GM18517 (cell line): ENCODE results near the gene SLPI.

Experiments
- ATAC-seq: cut with Tn5 transposase; IDR thresholded peaks from one replicate; pipeline ENCODE4 v1.9.1; 2021; ENCODE audit warnings: mild to moderate bottlenecking, moderate library complexity; ENCODE audit not compliant: unreplicated experiment

The SLPI gene

DNA sequence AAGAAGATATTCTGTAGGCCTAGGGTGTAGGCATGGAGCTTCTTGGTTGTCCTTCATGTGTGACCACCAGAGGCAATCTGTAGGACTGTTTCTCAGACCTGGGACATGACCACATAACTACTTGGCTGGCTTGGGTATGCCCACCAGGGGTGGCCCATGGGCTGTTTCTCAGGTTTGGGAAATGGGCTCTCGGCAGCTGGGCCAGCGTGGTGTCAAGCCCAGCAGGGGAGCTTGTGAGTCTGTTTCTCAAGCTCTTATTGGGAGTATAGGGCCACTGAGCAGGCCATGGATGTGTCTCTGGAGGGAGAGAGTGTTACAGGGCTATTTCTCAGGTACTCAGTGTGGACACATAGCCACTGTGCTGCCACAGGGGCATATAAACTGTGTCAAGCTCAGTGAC, 35.7 kb downstream of the SLPI start:
- no peak for ATAC-seq

DNA sequence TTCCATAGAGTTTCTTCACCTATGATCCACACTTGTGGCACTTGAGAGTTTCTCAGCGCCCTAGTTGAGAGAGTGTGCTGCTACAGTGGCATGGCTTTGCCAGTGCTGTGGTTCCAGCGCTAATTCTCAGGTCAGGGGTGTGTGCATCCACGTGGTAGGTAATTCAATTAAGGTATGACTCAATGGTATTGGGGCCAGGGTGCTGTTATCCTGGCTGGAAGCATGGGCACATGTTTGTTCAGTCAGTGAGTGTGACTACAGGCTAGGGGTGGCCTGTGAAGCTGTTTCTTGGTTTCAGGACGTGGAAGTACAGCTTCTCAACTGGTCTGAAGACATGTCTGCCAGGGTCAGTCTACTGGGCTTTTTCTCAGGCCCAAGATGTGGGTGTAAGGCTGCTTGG, 36.2 kb downstream of the SLPI start:
- no peak for ATAC-seq

DNA sequence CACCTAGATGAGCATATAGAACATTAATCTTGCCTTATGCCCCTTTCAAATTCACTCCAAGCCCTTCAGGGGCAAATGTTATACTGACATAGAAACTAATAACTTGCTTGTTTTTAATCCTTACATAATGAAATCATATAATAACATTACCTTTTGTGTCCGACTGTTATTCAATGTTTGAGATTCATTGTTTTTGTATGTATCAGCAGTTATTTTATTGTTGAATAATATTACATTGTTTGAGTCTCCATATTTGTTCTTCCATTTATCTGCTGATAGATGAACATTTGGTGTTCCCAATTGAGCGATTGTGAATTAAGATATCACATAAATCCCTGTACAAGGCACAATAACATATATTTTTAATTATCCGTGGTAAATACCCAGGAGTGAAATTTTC, 41.5 kb downstream of the SLPI start:
- no peak for ATAC-seq

DNA sequence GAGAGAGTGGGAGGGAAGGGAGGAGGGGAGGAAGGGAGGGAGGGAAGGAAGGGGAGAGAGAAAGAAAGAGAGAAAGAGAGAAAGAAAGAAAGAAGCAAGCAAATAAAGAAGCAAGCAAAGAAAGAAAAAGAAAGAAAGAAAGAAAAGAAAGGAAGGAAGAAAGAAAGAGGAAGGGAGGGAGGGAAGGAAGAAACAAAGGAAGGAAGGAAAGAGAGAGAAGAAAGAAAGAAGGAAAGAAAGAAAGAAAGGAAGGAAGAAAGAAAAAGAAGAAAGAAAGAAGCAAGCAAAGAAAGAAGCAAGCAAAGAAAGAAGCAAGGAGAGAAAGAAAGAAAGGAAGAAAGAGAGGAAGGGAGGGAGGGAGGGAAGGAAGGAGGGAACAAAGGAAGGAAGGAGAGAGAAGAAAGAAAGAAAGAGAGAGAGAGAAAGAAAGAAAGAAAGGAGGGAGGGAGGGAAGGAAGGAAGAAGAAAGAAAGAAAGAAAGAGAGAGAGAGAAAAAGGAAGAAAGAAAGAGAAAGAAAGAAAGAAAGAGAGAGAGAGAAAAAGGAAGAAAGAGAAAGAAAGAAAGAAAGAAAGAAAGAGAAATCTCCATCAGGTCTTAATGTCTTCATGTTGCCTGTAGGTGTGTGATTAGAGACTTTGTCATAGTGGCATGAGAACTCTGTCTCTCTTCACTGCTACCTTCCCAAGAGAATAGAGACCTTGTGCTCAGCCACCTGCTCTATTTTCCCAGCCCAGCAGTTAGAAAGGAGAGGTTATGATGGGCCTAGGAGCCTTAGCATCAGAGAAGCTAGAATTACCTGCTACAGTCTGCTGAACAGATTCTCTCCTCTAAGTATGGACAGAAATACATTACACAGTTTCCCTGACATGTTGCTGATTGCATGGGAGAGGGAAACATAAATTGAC, 42.5 kb downstream of the SLPI start:
- ATAC-seq = no peak

DNA sequence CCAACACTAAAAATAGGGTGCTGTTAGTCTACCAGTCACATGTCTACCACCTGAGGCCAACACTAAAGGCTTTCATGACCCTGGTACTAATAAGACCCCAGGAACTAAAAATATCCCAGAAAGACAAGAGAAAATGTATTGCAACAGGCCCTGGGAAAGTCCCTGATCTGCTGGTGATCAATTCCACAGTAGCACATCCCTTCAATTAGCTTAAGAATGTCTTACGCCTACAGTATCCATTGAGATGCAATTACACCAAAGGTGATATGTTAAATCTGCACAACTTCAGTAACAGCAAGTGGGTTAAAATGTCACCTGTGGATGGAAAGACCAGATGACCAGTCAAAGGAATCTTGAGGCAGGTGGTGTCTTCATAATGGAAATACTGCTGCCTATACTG, 44.4 kb downstream of the SLPI start:
- ATAC-seq = no peak

DNA sequence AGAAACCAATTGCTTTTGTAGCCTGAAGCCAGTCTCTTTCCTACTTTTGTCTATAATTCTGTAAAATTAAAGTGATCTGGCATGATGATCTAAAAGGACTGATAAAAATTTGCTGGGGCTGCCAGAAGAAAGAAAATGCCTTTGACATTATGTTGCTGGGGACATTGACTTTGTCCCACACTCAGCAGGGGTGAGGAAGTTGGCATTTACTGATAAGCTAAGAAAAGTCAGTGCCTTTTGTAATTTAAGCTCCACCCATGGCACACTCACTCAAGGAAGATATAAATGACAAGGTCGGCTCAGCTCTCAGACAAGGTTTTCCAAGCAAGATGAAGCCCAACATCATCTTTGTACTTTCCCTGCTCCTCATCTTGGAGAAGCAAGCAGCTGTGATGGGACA, 47.6 kb downstream of the SLPI start, which contains the start of gene SEMG1:
Gene SEMG1 (plus strand): TSS at position 309 of the 400 bp plus-strand sequence. CDS start 21 bp downstream, at position 330.
- no peak for ATAC-seq
